Left ventricle myocardium superior (tissue), 1 donor: ENCODE measurements around the gene TMEM92. TPM values are rescaled to one million over a fixed set of nuclear protein-coding genes. Genes with fewer than 3 reads are reported as not detected.
"Not testable (repeated sequence)": the region's sequence is repeated elsewhere in the genome, so short reads cannot be mapped to it uniquely, and the experiment has no call there.

Experiments
- ATAC-seq: fragments of 200-7000 bp; cut with Tn5 transposase; one replicate; pipeline ENCODE4 v1.9.1; 2020; ENCODE audit warnings: mild to moderate bottlenecking, moderate library complexity
- DNase-seq: peaks from one replicate; pipeline ENCODE4 v3.0.0-alpha.2; 2020
- intact Hi-C: fragments of 100-400 bp; cut with micrococcal nuclease; formaldehyde crosslinking; loops from one replicate; pipeline ENCODE4 v1.11.0; 2022
- total RNA-seq: library from RNA; stranded (reverse); fragmentation: NEBNext Ultra II Directional; extraction: Animal tissue kit (Norgen Biotek cat#: 25700); gene quantifications from one replicate; pipeline ENCODE4 v1.2.1, GENCODE V29; 2021
- donor health status: DM: no; HTN: yes; CAD: no; lungs with severe emphysema.

The TMEM92 gene
- total RNA-seq, 1 donor from 2014 or later: not detected

DNA sequence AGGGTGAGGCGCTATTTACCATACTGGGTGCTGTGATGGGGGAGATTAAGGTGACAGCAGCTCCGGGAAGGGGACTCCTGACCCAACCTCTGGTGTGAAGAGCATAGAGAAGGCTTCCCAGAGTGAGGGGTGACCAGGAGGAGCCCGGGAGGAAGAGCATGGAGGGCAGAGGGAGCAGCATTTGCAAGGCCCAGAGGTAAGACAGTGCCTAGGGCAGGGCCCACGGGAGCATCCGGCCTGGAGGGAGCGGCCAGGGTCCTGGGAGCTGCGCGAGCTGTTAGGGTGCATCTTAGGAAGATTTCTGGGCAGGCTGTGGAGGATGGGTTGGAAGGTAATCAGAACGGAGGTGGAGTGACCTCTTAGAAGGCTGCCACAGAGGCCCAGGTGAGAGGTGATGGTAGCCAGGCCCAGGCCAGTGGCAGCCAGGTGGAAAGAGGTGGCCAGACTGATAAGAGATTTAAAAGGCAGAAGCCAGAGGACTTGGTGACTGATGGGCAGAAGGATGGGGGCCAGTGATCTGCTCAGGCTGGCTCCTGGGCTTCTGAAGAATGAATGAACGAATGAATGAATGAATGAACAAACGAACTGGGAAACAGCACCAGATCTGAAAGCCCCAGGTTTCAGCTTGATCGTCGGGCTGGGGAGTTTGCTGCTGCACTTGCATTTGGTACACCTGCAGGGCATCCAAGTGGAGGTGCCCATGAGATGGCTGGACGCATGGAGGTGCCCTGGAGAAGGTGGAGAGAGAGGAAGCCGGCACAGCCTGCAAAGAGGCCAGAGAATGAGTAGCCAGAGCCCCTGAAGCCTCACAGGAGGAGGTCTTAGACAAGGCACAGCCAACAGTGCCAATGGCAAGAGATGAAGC lies 13.0 kb upstream of the TMEM92 start:
- intact Hi-C loops: no loop called here
- DNase-seq (no peak), ATAC-seq (no peak)

DNA sequence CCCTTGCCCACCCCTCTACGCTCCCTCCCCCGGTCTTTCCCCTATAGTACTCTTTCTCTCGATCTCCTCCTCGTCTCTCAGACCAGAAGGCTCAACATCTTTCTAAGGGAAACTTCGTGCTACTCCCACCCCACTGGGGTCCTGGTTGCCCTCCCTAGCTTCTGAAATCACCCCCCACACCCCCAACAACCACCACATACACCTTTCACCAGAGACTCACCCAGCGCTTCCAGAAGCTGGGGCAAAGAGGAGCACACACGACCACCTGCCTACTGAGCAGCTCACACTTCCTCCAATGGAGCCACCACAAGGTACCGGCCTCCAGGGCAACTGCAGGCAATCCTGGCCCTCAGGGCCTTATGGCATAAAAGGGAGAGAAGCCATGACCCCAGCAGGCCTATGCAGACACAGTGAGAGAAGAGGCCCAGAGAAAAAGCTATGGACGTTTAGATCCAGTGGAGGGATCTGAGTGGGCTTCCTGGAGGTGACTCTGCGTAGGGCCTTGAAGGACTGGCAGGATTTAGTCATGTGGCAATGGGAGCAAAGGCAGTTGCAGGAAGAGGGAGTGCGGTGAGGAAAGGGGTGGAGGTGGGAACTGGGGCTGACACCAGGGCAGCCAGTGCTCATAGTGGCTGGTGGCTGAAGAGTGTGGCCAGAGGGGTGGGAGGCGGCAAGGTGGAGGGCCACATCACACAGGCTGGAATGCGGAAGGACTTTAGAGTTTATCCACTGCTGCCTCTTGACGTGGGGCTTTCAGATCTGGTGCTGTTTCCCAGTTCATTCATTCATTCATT lies 12.1 kb upstream of the TMEM92 start:
- no peak for DNase-seq
- intact Hi-C loops: no loop called here
- ATAC-seq: no peak

DNA sequence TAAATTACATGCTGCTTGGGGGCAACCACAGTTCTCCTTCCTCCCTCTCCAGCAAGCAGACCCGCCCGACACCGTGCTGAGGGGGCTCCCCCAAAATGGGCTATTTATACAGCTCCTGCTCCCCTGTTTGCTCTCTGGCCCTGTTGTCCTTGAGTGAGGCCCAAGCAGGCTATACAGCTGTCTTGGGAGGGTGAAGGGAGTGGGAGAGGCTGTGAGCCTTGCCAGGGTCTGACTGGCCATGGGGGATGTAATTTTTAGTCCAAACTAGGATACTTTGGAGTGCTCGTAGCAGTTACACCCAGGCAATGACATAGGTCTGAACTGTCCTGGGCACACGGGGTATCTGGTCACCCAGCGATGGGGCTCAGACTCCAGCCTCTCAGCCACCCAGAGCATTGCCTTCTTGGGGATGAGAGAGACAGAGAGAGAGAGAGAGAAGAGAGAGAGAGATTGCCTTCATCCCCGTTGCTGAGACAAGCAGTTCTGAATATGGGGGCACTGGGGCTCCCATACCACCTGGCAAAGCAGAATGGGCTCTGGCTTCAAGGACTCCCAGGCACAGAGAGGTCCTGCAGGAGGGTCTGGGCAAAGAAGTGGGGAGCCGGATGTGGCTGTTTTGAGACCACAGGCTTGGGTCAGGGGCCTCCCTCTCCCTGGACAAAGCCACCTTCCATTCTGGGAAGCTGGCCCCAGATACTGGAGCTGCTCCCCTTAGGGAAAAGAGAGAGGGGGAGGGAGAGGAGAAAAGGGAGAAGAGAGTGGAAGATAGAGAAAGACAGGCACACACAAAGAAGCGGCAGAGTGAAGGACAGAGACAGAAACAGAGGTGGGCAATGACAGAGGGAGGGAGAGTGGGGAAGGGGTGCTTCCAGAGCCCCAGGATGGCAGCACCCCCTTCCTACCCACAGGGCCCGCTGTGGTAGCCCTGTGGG lies 10.7 kb upstream of the TMEM92 start:
- DNase-seq (no peak), ATAC-seq (no peak)
- intact Hi-C loops: no loop called here

DNA sequence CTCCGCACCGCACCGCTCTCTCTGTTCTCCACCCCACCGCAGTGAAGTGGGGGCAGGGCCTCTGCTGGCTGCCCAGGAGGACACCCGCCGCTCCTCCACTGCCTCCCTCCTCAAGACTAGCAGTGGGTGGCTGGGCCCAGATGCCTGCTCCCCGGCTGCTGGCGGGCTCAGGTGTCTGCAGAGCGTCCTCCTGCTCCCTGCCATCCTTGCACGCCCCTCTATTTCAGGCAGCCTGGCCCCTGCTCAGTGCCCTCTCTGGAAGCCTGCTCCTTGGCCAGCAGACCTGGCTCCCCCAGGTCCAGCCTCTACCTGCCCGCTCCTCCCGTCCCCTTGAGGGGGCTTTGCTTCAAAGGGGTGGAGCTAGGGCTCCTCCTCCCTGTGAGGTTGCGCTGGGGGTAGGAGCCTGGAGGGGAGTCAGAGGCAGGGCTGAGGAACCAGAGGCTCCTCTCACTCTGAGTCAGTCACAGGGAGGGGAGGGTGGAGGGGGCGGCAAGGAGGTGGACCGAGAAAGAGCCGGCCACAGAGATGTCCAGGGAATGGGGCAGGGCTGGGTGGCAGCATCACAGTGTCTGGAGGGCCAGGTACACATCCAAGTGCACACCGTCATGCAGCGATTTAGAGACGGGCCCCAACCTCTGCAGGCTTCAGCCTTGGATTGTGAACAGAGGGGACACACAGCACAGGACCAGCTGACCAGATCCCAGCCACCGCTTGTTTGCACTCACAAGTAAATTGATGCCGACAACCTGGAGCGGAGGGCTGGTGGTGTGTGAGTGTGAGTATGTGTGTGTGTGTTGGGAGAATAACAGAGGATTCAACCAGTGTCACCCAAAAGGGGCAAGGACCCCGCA lies 9.8 kb upstream of the TMEM92 start:
- DNase-seq (no peak), ATAC-seq (no peak)
- intact Hi-C loops: no loop called here

DNA sequence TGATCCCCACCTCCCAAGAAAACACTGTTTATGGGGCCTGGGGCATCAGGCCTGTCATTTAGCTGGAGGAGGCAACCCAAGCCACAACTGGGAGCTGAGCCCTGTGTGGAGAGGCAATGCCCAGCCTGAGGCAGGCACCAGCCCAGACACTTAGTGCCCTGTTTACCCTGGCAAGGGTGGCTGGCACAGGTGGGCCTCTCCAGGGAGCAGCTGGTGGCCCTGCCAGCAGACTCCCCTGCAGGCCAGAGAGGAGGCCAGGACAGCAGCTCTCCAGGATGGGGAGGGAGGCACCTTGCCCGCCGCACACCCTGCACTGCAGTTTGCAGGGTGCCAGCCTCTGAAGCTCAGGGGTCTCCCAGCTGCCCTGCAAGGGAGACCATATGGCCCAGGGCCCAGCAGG lies 9.1 kb upstream of the TMEM92 start:
- DNase-seq: no peak
- intact Hi-C loops: no loop called here
- ATAC-seq: no peak

DNA sequence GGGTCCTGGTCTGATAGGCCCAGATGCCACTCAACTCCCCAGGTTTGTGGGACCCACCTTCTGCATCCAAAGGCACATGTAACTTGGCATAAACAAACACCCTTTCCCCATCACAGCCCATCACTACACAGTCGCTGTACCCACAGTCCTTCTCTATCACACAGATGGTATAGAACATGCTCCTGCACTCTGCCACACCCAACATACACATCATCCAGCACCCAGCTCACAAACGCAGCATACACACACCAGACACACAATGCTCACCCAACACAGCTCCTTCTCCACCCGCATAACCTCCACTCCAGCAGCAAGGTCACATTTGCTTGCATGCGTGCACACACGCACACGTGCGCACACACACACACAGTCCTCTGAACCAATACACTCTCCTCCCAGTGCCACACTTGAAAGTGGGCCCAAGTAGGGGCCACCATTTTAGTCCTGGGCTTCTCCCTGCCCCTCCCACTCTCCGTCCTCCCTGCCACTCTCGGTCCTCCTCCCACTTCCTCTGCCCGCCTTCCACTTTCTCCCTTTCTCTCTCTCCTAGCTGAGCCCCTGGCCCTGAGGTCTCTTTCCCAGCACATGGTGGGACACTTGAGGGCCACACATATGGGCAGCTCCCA lies 8.5 kb upstream of the TMEM92 start:
- intact Hi-C loops: no loop called here
- ATAC-seq (no peak), DNase-seq (no peak)

DNA sequence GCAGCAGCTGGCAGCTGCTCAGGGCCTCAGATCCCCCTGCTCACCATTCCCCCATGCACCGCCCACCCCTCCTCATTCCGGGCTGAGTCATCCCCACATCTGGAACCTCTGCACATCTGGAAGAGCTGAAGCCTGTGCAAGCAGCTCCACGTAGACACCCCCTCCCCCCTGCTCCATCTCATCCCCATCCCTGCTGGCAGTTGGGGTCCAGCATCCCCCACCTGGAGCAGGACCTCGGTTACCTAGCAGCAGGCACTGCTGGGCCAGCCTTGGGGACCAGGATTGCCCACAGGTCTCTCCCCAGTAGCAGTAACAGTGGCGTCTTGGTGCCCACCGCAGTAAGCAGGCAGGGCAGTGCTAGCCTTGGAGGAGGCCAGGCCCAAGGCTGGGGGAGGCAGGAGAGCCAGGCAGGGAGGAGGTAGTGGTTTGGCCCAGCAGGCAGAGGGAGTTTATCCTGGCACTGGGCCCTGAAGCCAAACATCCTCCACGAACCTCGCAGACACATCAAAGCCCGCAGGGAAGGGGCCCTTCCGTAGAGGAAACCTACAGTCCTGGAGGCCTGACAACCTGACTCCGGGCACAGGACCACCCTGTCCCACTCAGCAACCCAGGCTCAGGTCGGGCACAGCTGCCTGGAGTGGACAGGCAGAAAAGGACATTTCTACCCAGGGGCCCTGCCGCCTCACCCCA lies 7.7 kb upstream of the TMEM92 start:
- intact Hi-C loops: no loop called here
- ATAC-seq (peak; percentile 28), DNase-seq (peak; percentile 48)

DNA sequence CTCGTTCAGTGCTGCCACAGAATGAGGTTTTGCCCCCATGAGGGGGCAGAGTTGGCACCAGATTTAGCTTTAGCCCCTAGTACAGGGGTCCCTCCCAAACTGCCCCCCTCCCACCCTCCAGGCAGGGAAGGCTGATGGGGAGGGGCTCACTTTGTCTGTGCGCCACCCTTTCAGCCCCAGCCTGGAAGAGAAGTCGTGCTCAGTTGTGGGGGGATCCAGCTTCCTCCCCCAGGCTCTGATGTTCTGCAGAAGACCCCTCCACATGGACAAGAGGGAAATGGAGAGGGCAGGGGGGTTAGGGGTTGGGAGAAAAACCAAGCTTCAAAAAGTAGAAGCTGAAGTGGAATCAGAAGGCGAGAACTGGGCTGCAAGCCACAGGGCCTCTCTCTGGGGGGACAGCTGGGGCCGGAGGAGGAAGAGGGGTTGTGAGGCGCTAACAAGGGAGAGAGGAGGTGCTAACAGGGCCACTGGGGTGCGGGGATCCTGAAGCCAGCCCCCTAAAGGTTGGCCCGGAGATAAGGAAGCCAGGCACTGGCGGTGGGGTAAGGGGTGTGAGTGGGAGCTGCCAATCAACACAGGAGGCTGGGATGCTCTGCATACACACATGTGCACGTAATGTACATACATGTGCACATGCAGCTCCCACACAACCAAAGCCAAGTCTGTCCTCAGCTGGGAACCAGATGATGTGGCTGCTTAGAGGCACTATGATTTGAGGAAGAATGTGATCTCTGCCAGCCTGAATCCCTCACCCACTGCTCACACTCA lies 7.0 kb upstream of the TMEM92 start:
- ATAC-seq (no peak), DNase-seq (no peak)
- intact Hi-C loops: no loop called here

DNA sequence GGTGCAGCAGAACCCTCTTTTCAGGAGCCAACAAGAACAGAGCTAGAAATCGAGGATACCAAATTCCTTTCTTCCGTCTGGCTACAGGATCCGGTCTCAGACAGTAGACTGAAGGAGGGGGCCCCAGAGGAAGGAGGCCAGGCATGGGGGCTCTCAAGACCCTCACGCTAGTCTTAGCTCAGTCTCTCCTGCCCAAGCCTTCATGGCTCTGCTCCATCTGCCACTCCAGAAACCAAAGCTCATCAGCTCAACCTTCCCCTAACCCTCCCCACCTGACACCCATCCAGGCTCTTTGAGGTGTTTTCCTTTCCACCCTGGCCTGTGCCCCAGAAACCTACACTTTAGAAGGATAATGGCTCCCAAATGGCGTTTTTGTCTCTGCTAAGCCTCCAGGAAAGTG lies 6.2 kb upstream of the TMEM92 start:
- no peak for ATAC-seq
- intact Hi-C loops: no loop called here
- DNase-seq: no peak

DNA sequence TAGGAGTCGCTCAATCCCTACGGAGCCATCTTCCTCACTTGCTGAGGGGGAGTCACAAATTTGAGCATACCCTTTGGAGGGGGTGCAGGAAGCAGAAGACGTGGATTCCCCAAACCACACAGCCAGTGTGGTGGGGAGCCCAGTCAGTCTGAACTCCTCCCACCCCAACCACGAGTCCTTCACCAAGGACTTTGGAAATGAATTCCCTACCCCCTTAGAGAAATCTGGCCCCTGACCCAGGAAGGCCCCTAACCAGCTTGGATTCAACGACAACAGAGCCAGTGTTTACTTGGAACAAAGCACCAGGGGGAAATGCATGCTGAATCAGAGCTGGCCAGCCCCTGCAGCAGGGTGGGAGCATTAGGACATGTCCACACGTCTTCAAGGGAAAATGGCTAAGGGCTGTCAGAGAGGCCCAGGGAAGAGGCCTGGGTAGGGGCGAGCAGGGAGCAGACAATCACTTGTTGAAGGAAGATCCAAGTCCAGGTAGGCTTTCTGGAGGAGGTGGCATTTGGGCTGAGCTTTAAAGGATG lies 5.5 kb upstream of the TMEM92 start:
- intact Hi-C loops: no loop called here
- no peak for DNase-seq
- no peak for ATAC-seq

DNA sequence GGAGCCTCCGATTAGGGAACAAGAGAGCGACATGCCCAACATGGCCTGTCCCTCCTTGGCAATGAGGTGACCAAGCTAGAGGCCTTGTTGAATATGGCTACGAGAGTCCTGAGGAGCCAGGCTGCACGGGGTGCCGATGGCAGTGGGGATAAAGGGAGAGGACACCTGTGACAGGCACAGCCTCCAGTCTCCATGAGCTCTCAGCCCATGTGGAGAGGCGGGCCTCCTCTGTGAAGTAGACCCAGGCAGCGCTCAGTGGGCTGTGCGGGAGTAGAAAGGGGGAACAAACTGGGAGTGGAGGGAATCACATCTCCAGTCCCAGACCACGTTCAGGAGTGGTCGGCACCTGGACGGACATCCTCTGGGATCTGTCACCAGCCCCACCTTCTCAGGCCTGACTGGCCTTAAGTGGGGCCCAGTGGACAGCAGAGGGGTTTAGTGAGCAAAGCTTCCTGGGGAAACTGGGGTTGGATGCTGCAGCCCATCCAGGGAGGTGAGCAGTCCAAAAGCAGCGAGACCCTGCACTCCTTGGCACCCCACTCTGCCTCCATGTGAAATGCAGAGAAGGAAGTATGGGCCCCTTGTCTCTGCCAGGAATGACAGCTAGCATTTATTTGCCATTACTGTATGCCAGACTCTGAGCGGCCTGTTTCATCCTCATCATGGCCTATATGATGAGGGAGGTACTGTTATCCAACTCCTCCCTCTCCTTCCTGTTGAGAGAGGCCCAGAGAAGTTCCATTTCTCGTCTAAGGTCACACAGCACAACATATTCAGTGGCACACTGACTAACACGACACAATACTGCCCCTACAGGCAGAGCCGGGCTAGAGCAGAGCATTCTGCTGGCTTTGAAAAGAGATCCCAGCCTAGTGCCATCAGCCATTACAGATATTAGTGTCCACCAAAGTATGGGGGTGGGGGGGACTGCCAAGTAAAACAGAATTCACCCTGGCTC lies 4.5 kb upstream of the TMEM92 start:
- DNase-seq (peak; percentile 78), ATAC-seq (peak; percentile 74)
- intact Hi-C loops: loop anchor here (5.0 kb wide), 1 partner anchor 67 kb away; the partner anchor contains the start of gene COL1A1

DNA sequence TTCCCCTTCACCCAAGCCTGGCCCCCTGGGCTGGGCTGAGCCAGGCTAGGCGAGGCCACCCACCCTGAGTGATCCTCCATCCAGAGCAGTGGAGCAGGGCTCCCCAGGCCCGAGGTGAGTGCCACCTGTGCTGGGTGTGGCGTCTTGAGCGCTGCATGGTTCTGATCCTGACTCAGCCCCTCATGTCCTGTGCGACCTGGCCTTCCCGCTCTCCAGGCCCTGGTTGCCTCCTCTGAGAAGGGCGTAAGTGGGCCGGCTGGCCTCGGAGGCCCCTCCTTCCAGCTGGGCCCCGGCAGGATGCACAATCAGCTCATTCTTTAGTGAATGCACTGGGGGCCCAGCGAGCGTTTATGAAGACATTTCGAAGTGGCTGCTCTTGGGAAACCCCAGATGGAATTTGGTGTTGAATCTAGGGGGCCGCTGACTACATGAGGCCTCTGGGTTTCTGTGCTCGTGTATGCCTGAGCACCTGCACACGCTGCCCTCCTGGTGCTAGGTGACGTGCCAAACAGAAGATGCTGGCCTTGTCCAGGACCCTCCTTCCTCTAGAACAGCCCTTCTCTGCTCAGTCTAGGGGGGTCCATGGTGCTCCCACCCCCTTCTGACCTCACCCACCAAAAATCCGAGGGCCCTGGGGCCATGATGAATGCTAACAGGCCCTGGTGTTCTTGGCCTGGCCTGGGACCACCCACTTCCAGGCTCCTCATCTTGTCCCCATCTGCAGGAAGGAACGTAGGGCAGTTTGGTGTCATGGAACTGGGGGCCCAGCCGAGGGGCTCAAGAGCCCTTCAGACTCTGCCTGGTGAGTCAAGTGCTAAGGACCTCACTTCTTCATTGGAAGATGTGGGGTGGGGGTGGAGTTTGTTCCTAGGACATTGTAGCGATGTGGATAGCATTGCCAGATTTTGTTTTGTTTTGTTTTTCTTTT lies 3.6 kb upstream of the TMEM92 start:
- peak; percentile 55 for DNase-seq
- intact Hi-C loops: loop anchor here (5.0 kb wide), 1 partner anchor 68 kb away; the partner anchor contains the start of gene COL1A1
- ATAC-seq: peak; percentile 52

DNA sequence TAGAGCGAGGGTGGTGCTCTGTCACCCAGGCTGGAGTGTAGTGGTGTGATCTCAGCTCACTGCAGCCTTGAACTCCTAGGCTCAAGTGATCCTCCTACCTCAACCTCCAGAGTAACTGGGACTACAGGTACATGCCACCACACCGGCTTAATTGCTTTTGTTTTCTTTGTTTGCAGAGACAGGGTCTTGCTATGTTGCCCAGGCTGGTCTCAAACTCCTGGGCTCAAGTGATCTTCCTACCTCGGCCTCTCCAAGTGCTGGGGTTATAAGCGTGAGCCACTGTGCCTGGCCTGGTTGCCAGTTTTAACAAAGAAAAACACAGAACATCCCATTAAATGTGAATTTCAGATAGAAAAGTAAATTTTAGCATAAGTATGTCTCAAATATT lies 2.9 kb upstream of the TMEM92 start:
- not testable (repeated sequence) for ATAC-seq, DNase-seq
- intact Hi-C loops: loop anchor here (5.0 kb wide), 1 partner anchor 69 kb away; the partner anchor contains the start of gene COL1A1

DNA sequence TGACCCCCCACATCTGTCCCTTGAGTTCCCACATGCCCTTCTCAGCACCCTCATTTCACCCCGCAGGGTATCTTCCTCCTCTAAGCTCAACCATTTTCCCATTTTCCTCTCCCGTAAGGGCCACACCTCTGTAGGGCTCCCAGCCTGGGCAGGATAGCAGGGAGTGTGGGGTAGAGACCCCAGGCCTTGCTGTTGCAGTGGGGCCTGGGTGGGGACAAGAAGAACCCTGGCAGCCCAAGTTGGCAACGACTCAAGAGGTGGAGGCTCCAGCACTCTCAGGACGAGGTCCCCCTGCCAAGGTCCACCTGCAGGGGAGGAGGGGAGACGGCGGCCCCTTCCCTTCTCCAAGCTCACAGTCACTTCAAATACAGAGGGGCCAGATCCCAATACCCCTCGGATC lies 2.0 kb upstream of the TMEM92 start:
- DNase-seq (no peak), ATAC-seq (no peak)
- intact Hi-C loops: loop anchor here (5.0 kb wide), 1 partner anchor 70 kb away; the partner anchor contains the start of gene COL1A1
